Measurements from ENCODE around the gene ALPL.
"Not testable (repeated sequence)": the region's sequence is repeated elsewhere in the genome, so short reads cannot be mapped to it uniquely, and the experiment has no call there.

ALPL gene

DNA sequence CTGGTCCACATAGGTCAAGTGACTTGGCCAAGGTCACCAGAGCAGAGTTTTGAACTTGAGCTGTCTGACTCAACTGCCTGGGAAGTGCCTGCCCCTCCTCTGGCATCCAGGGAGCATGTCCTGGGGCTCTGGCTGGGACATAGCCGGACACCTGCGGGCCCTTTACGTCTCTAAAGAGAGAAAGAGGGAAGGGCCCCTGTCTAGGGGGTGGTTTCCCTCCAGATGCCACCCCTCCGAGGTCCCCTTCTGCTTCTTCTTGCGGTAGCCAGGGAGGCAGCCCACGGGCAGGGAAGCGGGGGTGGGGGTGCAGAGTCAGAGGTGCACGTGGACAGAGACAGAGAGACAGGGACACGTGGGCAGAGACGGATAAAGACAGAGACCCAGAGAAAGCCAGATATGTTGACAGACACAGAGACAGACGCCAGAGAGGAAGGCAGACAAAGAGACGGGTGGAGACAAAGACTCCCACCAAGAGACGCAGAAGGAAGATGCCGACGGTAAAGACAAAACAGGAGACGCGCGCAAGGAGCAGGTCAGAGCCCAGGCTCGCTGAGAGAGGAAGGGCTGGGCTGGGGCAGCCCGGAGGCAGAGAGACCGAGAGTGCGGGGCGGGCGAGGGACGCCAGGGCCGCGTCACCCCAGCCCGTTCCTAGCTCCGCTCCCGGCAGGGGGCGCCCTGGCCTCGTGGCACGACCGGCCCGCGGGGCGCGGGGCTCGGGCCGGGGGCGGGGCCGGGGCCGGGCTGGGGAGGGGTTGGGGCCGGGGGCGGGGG, 458 bp upstream of the ALPL start:
- peak; percentile 51 for DNase-seq

DNA sequence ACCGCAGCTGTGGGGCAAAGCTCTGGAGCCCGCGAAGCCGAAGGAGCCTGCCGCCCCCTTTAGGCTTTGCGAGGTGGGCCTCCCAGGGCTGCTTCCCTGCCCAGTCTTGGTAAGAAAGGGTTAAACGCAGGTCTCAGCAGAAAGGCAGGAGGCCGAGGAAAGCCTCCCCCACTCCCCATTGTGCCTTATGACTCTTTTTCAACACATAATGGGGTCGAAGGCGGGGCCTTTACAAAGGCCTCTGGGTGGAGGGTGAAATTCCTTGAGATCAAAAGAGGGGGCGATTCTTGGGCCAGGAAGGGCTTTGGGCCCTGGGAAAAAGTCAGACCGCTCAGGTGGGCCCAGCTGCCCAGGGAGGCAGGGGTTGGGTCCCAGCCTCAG, 880 bp downstream of the ALPL start:
- no peak for DNase-seq

- DNase-seq, result no peak
These were observed 1.8 kb downstream of the ALPL start for GRCh38 chr1:21510885-21511578.

- DNase-seq, result no peak
These were observed 2.6 kb downstream of the ALPL start for GRCh38 chr1:21511579-21512522.

DNA sequence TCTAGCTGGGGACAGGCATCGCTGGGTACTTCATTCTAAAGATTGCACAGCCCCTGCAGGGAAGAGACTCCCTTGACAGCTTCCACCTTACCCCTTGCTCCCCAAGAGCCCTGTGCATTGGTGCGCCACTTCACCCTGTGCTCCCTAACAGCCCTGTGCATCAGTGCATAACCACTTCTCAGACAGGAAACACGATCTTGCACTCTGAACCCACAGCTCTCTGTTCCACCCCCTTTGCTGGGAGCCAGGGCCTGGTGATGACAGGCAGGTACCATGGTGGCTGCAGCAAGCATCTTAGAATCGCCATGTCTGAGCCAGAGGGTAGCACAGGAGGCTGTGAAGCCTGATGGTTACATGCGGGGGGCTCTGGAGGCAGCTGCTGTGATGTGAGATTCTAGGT, 5.0 kb downstream of the ALPL start:
- DNase-seq, result no peak

- DNase-seq, result no peak
These were observed 8.0 kb downstream of the ALPL start for GRCh38 chr1:21517161-21517589.

GRCh38 chr1:21517660-21518480, 8.6 kb downstream of the ALPL start:
- DNase-seq, result no peak

GRCh38 chr1:21518774-21519455, 9.7 kb downstream of the ALPL start:
- no peak for DNase-seq

DNA sequence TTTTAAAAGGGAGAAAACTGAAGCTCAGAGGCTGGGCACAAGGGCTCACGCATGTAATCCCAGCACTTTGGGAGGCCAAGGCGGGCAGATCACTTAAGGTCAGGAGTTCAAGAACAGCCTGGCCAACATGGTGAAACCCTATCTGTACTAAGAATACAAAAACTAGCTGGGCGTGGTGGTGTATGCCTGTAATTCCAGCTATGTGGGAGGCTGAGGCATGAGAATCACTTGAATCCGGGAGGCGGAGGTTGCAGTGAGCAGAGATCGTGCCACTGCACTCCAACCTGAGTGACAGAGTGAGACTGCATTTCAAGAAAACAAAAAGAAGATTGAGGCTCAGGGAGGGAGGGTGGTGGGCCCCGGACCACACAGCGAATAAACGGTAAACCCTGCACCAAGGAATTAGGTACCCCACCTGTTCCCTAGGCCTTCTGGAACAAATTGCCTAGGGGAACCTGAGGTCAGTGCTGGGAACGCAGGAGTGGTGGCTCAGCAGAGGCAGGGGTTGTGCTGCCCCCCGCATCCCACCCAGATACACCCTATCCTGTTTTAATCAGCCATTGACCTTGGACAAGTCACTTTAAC, 10.4 kb downstream of the ALPL start:
- DNase-seq, result not testable (repeated sequence)

DNA sequence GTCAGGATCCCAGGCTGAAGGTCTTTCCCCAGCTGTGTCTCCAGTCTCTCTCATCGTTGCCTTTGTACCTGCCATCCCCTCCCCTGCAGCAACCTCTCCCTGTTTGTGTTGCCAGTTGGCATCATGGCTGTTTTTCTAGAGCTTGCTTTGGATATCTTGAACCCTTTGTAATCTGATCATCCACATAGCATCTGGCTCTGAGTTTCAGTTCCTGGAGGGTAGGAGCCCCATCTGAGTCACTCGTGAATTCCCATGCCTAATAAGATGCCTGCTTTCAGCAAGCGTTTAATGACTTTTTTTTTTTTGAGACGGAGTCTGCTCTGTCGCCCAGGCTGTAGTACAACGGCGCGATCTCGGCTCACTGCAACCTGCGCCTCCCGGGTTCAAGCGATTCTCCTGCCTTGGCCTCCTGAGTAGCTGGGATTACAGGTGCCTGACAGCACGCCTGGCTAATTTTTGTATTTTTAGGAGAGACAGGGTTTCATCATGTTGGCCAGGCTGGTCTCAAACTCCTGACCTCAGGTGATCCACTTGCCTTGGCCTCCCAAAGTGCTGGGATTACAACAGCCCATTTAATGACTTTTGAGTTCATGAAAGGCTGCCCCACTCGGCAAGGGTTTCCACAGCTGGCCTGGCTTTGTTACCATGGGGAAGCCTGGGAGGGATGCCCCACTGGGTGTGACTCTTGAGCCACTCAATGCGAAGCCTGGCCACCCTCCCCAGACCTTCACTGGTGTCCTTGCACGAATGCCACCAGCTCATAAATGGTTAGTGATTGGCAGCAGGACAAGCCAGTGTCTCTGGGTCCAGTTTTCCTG, 11.9 kb downstream of the ALPL start:
- DNase-seq, result no peak

- no peak for DNase-seq
These were observed 12.5 kb downstream of the ALPL start for GRCh38 chr1:21521717-21522060.

DNA sequence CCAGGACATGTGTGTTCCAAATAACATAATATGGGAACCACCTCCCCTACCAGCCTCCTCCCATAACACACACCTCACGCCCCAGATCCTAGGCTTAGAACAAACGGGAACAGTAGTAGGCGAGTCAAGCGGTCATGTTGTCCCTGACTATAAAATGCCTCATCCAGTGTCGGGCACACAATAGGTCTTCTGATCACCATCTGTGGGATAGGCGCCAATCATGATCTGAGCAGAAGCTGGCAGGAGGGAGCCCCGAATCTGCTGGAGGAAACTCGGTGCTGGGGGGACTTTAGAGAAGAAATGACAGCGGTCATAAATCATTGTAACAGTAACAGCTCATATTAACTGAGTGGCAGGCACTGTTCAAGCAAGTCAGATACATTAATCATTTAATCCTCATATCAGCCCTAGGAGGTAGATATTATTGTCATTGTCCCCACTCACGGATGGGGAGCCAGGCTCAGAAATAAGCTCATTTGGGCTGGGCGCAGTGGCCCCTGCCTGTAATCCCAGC, 13.4 kb downstream of the ALPL start:
- no peak for DNase-seq

- no peak for DNase-seq
These were observed 14.1 kb downstream of the ALPL start for GRCh38 chr1:21523297-21523813.

- DNase-seq, result no peak
These were observed 15.0 kb downstream of the ALPL start for GRCh38 chr1:21524220-21524619.

DNA sequence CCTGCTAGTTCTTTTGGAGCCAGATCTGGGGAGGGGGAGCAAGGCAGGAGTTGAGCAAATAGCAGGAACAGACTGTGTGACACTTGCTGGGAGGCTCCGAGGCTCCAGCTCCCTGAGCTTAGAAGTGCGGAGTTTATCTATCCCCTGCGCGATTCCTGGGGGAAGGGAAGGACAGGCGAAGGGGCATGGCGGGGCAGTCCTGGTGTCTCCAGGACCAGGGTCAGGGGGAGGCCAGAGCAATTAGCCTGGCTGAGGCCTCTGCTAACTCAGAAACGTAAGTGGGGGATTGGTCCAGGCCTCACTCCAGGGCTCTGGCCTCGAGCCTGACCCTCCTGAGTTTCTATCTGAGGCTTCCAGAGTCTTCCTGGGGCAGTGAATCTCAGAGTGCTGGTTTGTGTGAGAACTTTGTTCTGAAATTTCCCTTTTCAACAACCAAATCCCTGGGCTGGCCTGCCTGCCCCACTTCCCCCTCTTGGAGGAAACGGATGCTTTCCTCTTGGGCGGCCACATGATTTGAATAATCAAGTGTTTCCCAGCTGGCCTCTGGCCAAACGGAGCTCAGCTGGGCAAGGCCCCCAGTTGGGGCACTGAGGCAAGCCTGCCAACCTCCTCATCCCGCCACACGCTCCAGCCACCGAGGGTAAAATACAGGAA, 15.6 kb downstream of the ALPL start:
- DNase-seq, result no peak

GRCh38 chr1:21525340-21525717, 16.1 kb downstream of the ALPL start:
- DNase-seq, result no peak

DNA sequence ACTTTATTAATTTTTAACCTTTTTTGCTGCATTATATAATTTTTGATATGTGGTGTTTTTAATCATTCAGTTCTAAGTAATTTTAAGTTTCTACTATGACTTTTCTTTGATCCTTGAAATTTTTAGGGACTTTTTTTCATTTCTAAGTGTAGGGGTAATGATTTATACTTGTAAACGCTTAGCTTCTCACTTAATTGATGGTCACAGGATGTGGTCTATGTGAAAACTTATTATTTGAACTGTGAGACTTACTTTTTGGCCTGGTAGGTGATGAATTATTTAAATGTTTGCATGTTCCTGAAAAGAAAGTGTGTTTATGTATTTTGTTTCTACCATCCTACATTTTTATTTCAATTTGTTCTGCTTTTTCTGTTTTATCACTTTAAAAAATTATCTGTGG, 17.2 kb downstream of the ALPL start:
- DNase-seq, result no peak

DNA sequence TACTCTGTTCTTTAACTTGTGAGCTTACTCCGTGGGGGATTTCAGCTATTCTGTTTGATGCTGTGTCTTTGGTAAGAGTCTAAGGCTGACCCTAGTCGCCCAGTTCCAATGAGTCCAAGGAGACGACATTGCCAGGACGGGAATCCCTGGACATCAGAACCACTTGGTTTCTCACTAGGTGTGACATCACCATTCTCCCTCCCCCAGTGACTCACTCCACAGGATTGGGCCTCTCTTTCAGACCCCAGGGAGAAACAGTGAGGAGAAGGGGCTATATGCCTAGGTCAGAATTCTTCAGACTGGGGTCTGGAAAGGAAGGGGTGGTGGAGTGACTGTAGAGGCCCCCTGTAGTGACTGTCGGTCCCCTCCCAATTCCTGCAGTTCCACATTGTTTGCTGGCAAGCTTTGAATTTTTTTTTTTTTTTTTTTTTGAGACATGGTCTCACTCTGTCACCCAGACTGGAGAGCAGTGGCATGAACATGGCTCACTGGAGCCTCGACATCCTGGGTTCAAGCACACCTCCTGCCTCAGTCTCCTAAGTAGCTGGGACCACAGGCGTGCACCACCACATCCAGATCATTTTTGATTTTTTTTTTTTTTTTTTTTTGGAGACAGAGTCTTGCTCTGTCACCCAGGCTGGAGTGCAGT, 21.3 kb downstream of the ALPL start:
- DNase-seq, result no peak

DNA sequence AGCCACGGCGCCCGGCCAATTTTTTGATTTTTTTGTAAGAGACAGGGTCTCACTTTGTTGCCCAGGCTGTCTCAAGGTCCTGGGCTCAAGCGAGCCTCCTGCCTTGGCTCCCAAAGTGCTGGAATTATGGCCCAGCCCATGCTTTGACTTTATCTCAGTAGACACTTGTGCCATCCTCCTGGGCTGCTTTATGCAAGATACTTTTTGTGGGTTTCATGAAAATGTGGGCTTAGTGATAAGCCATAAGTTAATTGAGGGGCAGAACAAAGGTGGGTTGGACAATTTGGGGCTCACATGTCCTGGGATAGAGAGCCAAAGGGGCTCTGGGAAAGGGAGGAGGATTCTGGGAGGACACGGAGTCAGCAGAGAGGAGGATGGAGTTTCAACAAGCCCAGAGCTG, 22.0 kb downstream of the ALPL start:
- no peak for DNase-seq

Measured in activated gamma-delta T cell treated with Interleukin-2 at 50 U/mL for 16 hours (primary cell).